IMR-90 (cell line): Measurements from ENCODE around the gene SERPING1. TPM values are rescaled to one million over a fixed set of nuclear protein-coding genes. Genes with fewer than 3 reads are reported as not detected.

Source experiments
- ATAC-seq: fragments of 200-7000 bp; cut with Tn5 transposase; 2 replicates; pipeline ENCODE4 v1.9.1; 2020; ENCODE audit warnings: low read depth, mild to moderate bottlenecking, moderate library complexity
- BruUV-seq: library from RNA; stranded (reverse); fragments of 400-500 nt; replicated peaks from 2 replicates; lab custom pipeline; 2021; lab: Mats Ljungman, UMichigan
- CTCF ChIA-PET: fragments of 300-600 bp; formaldehyde crosslinking; extraction: SDS; loops from one replicate; lab custom pipeline; 2021; ENCODE audit warnings: antibody characterized with exemption; lab: Yijun Ruan, JAX
- POLR2A ChIA-PET: fragments of 300-600 bp; sonication (Branson Sonifier 250); formaldehyde crosslinking; loops from one replicate; lab custom pipeline; 2022; ENCODE audit warnings: antibody characterized with exemption; ENCODE audit not compliant: unreplicated experiment; lab: Charles Lee
- DNase-seq: peaks from one replicate; pipeline ENCODE4 v3.0.0; 2013
- H2AFZ ChIP-seq: replicated peaks from 2 replicates; pipeline ENCODE3; 2013; ENCODE audit warnings: low read length, mild to moderate bottlenecking; ENCODE audit not compliant: poor library complexity
- H2AK5ac ChIP-seq: 2 replicates; pipeline ENCODE4 v1.6.1; 2013; ENCODE audit warnings: low read depth, low read length, inconsistent platforms
- H2AK9ac ChIP-seq: replicated peaks from 2 replicates; pipeline ENCODE3; 2013; ENCODE audit warnings: mild to moderate bottlenecking, low read depth, low read length, moderate library complexity; ENCODE audit not compliant: poor library complexity
- H2BK120ac ChIP-seq: 2 replicates; pipeline ENCODE4 v1.6.1; 2013; ENCODE audit warnings: low read depth, low read length, inconsistent platforms
- H2BK15ac ChIP-seq: 3 replicates; pipeline ENCODE4 v1.6.1; 2013; ENCODE audit warnings: low read depth, low read length, inconsistent platforms
- H2BK20ac ChIP-seq: 2 replicates; pipeline ENCODE4 v1.6.1; 2013; ENCODE audit warnings: low read depth, mild to moderate bottlenecking, inconsistent platforms, low read length, moderate library complexity
- H2BK5ac ChIP-seq: 2 replicates; pipeline ENCODE4 v1.6.1; 2013; ENCODE audit warnings: mild to moderate bottlenecking, low read depth, low read length, inconsistent platforms; ENCODE audit not compliant: poor library complexity, severe bottlenecking
- H3K14ac ChIP-seq: replicated peaks from 2 replicates; pipeline ENCODE4 v1.6.1; 2013; ENCODE audit warnings: low read depth, low read length, inconsistent platforms
- H3K18ac ChIP-seq: 2 replicates; pipeline ENCODE4 v1.6.1; 2013; ENCODE audit warnings: low read depth, low read length, control low read depth
- H3K23ac ChIP-seq: 2 replicates; pipeline ENCODE4 v1.6.1; 2013; ENCODE audit warnings: low read depth, low read length, inconsistent platforms
- H3K27ac ChIP-seq: 2 replicates; pipeline ENCODE4 v1.5.1; 2013; ENCODE audit warnings: mild to moderate bottlenecking, control low read depth, low read length; ENCODE audit not compliant: insufficient read depth
- H3K27me3 ChIP-seq: 2 replicates; pipeline ENCODE4 v1.6.1; 2013; ENCODE audit warnings: low read length; ENCODE audit not compliant: control insufficient read depth, insufficient read depth
- H3K36me3 ChIP-seq: 2 replicates; pipeline ENCODE4 v1.6.1; 2013; ENCODE audit warnings: low read length, mixed read lengths; ENCODE audit not compliant: control insufficient read depth, insufficient read depth
- H3K4ac ChIP-seq: 2 replicates; pipeline ENCODE4 v1.6.1; 2013; ENCODE audit warnings: low read depth, low read length, inconsistent platforms
- H3K4me1 ChIP-seq: 2 replicates; pipeline ENCODE4 v1.6.1; 2013; ENCODE audit warnings: low read length, mixed read lengths; ENCODE audit not compliant: control insufficient read depth, insufficient read depth
- H3K4me2 ChIP-seq: 2 replicates; pipeline ENCODE4 v1.6.1; 2013; ENCODE audit warnings: low read depth, mild to moderate bottlenecking, control low read depth, low read length, moderate library complexity
- H3K4me3 ChIP-seq: 2 replicates; pipeline ENCODE4 v1.5.1; 2013; ENCODE audit warnings: low read depth, mild to moderate bottlenecking, control low read depth, low read length, moderate library complexity; ENCODE audit not compliant: insufficient read depth
- H3K56ac ChIP-seq: 2 replicates; pipeline ENCODE4 v1.6.1; 2013; ENCODE audit warnings: low read length, inconsistent platforms; ENCODE audit not compliant: insufficient read depth; ENCODE audit errors: extremely low read depth
- H3K79me1 ChIP-seq, 2 experiments: 2 replicates each; pipeline ENCODE4 v1.6.1; 2013; ENCODE audit warnings: low read length in 2 of 2, inconsistent platforms in 1 of 2, low read depth in 1 of 2
- H3K9ac ChIP-seq: 2 replicates; pipeline ENCODE4 v1.6.1; 2013; ENCODE audit warnings: low read depth, low read length, control low read depth
- H3K9me1 ChIP-seq: 2 replicates; pipeline ENCODE4 v1.6.1; 2013; ENCODE audit warnings: low read length, inconsistent platforms; ENCODE audit not compliant: insufficient read depth
- H3K9me3 ChIP-seq: 2 replicates; pipeline ENCODE4 v1.6.1; 2013; ENCODE audit warnings: low read length; ENCODE audit not compliant: control insufficient read depth, insufficient read depth
- H4K20me1 ChIP-seq: 2 replicates; pipeline ENCODE4 v1.6.1; 2013; ENCODE audit warnings: low read length, inconsistent platforms; ENCODE audit not compliant: insufficient read depth
- H4K5ac ChIP-seq: 2 replicates; pipeline ENCODE4 v1.6.1; 2013; ENCODE audit warnings: mild to moderate bottlenecking, low read depth, low read length, control low read depth
- H4K8ac ChIP-seq, 2 experiments: 2 replicates each; pipeline ENCODE4 v1.6.1; 2013; ENCODE audit warnings: low read depth in 2 of 2, low read length in 2 of 2, control low read depth in 1 of 2, inconsistent platforms in 1 of 2
- H4K91ac ChIP-seq: 2 replicates; pipeline ENCODE4 v1.6.1; 2013; ENCODE audit warnings: low read depth, low read length, inconsistent platforms; ENCODE audit not compliant: insufficient read depth
- BHLHE40 ChIP-seq: fragments of 150-350 bp; IDR thresholded peaks from 2 replicates; pipeline ENCODE4 v1.6.1; 2016; ENCODE audit warnings: mild to moderate bottlenecking, low read depth, low read length
- CEBPB ChIP-seq: IDR thresholded peaks from 2 replicates; pipeline ENCODE4 v1.6.1; 2012; ENCODE audit warnings: low read depth, low read length, improper control_type of control experiment
- CHD1 ChIP-seq: IDR thresholded peaks from 2 replicates; pipeline ENCODE4 v1.6.1; 2012; ENCODE audit warnings: low read depth, low read length, improper control_type of control experiment
- CTCF ChIP-seq: conservative IDR thresholded peaks from 2 replicates; pipeline ENCODE4 v1.5.1; 2012; ENCODE audit warnings: mild to moderate bottlenecking, low read depth, low read length, improper control_type of control experiment
- ELK1 ChIP-seq: fragments of 150-350 bp; IDR thresholded peaks from 2 replicates; pipeline ENCODE4 v1.6.1; 2016; ENCODE audit warnings: low read depth, mild to moderate bottlenecking, low read length, moderate library complexity, borderline replicate concordance
- MAFK ChIP-seq: IDR thresholded peaks from 2 replicates; pipeline ENCODE4 v1.6.1; 2012; ENCODE audit warnings: low read depth, low read length, improper control_type of control experiment
- NFE2L2 ChIP-seq: fragments of 150-350 bp; IDR thresholded peaks from 2 replicates; pipeline ENCODE4 v1.6.1; 2016; ENCODE audit warnings: low read depth, mild to moderate bottlenecking, low read length
- POLR2A ChIP-seq: IDR thresholded peaks from 2 replicates; pipeline ENCODE4 v1.6.1; 2012; ENCODE audit warnings: mild to moderate bottlenecking, low read depth, low read length
- RAD21 ChIP-seq: IDR thresholded peaks from 2 replicates; pipeline ENCODE4 v1.6.1; 2012; ENCODE audit warnings: low read length, improper control_type of control experiment
- RCOR1 ChIP-seq: IDR thresholded peaks from 2 replicates; pipeline ENCODE4 v1.6.1; 2012; ENCODE audit warnings: mild to moderate bottlenecking, low read length, improper control_type of control experiment; ENCODE audit not compliant: insufficient replicate concordance
- RFX5 ChIP-seq: IDR thresholded peaks from 2 replicates; pipeline ENCODE4 v1.8.0; 2012; ENCODE audit warnings: low read depth, mild to moderate bottlenecking, low read length, moderate library complexity
- SMC3 ChIP-seq: fragments of 150-350 bp; IDR thresholded peaks from 2 replicates; pipeline ENCODE4 v1.6.1; 2016; ENCODE audit warnings: low read depth, mild to moderate bottlenecking, antibody characterized with exemption, low read length, moderate library complexity
- dilution Hi-C: fragments of 300-500 bp; cut with HindIII; formaldehyde crosslinking; loops from one replicate; pipeline ENCODE4 v1.14.3; 2018; ENCODE audit warnings: low sequenced_read_pairs; ENCODE audit not compliant: unreplicated experiment
- in situ Hi-C: fragments of 300-500 bp; cut with MboI; formaldehyde crosslinking; loops from 3 replicates; pipeline ENCODE4 v1.14.3; 2019; ENCODE audit warnings: low sequenced_read_pairs, inconsistent platforms, mixed read lengths
- intact Hi-C: fragments of 100-400 bp; cut with micrococcal nuclease; formaldehyde crosslinking; loops from 2 replicates; pipeline ENCODE4 v1.10.0; 2022
- polyA plus RNA-seq, 3 experiments: library from polyadenylated mRNA; depleted of rRNA; stranded (reverse); fragments of >200 nt; gene quantifications; 2 replicates each; pipeline ENCODE4 v1.2.3, GENCODE V29; 2012; ENCODE audit warnings: low replicate concordance in 1 of 3
- total RNA-seq: library from RNA; depleted of rRNA; stranded (reverse); fragments of >200 nt; gene quantifications from 2 replicates; pipeline ENCODE4 v1.2.3, GENCODE V29; 2012

Gene SERPING1
- total and polyA plus RNA-seq, 2 of the 4 experiments (the other 2 are of a cell fraction), result 2.0 to 30.7 TPM

DNA sequence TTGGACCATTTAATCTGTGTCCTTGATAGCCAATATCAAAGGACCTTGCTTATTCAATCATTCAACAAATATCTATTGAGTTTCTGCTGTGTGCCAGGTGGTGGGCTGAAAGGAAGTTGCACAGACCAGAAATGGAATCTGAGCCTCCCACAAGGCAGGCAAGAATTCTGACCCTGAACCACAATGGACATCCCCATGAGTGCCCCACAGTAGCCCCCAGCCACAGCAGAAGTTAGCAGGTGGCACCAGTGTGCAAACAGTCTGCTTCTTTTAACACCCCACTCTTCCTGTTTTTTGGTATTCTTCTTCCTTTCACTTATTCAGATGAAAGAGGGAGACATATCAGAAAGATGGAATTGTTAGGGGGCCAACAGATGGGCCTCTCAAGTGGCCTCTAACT, 12.2 kb upstream of the SERPING1 start:
- no peak overlapping the region for H2AK5ac ChIP-seq
- H3K9me1 ChIP-seq, result no peaks in the 10 kb centered on the region
- ChIA-PET CTCF (no interaction called here), POLR2A (no interaction called here)
- no peak overlapping the region for H2AFZ ChIP-seq
- no peak overlapping the region for H3K14ac ChIP-seq
- H4K91ac ChIP-seq, result no peak overlapping the region
- no peak overlapping the region for H4K8ac ChIP-seq
- H2BK5ac ChIP-seq, result no peak overlapping the region
- H3K4me2 ChIP-seq, result no peak overlapping the region
- H4K5ac ChIP-seq, result no peak overlapping the region
- no peaks in the 10 kb centered on the region for H3K36me3 ChIP-seq
- no TSS peak for BruUV-seq
- dilution Hi-C loops (no loop called here), in situ Hi-C loops (no loop called here), intact Hi-C loops (no loop called here)
- H2AK9ac ChIP-seq, result no peak overlapping the region
- H3K56ac ChIP-seq, result no peak overlapping the region
- H3K18ac ChIP-seq, result no peak overlapping the region
- no peak for DNase-seq
- no peaks in the 10 kb centered on the region for H3K4me1 ChIP-seq
- TF ChIP-seq RCOR1 (no peak), RFX5 (no peak), NFE2L2 (no peak), CHD1 (no peak), MAFK (no peak), CEBPB (no peak), CTCF (no peak), SMC3 (no peak), ELK1 (no peak), POLR2A (no peak), RAD21 (no peak), BHLHE40 (no peak)
- no peak overlapping the region for H3K9ac ChIP-seq
- no peak overlapping the region for H2BK120ac ChIP-seq
- no peaks in the 10 kb centered on the region for H3K79me1 ChIP-seq
- no peak overlapping the region for H2BK20ac ChIP-seq
- no peak overlapping the region for H3K23ac ChIP-seq
- no peak for ATAC-seq
- no peak overlapping the region for H2BK15ac ChIP-seq
- H3K27me3 ChIP-seq, result peaks cover 12% of the 10 kb centered on the region
- no peaks in the 10 kb centered on the region for H4K20me1 ChIP-seq
- H3K9me3 ChIP-seq, result no peaks in the 10 kb centered on the region
- no peak overlapping the region for H3K4me3 ChIP-seq
- no peak overlapping the region for H3K27ac ChIP-seq
- no peak overlapping the region for H3K4ac ChIP-seq
